ENCODE results near the gene EPB41L4B.

The EPB41L4B gene

DNA sequence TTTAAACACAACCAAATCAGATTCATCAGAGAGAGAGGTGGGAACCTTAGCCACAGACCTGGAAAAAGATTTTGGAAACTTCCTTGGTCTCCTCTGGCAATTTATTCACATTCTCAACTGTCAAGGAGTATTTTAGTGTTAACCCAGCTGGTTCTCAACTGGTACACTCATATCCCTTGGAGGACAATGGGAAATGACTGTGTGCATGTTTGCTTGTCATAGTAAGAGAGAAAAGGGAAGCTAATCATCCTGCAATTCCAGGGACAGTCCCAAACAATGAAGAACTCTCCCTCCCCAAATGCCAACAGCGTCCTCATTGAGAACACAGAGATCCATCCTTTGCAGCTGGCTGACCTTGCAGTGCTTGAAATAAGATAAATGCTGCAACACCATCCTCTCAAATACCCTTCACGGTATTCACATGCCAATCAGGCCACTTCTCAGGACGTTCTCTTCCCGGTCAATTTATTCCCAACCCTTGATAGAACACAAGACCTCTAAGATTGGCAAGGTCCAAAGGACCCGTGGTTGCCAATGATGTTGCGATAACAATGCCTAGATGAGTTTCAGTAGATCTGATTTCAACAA, 75.5 kb downstream of the EPB41L4B start:
- DNase-seq = no peak
- TF ChIP-seq, protein P1, sequence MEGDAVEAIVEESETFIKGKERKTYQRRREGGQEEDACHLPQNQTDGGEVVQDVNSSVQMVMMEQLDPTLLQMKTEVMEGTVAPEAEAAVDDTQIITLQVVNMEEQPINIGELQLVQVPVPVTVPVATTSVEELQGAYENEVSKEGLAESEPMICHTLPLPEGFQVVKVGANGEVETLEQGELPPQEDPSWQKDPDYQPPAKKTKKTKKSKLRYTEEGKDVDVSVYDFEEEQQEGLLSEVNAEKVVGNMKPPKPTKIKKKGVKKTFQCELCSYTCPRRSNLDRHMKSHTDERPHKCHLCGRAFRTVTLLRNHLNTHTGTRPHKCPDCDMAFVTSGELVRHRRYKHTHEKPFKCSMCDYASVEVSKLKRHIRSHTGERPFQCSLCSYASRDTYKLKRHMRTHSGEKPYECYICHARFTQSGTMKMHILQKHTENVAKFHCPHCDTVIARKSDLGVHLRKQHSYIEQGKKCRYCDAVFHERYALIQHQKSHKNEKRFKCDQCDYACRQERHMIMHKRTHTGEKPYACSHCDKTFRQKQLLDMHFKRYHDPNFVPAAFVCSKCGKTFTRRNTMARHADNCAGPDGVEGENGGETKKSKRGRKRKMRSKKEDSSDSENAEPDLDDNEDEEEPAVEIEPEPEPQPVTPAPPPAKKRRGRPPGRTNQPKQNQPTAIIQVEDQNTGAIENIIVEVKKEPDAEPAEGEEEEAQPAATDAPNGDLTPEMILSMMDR (IDR thresholded peaks at IDR 0.05; ENCODE audit: low read depth, low read length) = no peak
- no peaks in the 10 kb centered on the region for H3K27me3 ChIP-seq
- no peaks in the 10 kb centered on the region for H3K4me1 ChIP-seq
- H3K9me3 ChIP-seq = no peaks in the 10 kb centered on the region
- H3K36me3 ChIP-seq = no peaks in the 10 kb centered on the region
- H3K4me3 ChIP-seq (ENCODE audit: low read depth, low read length) = no peak overlapping the region

DNA sequence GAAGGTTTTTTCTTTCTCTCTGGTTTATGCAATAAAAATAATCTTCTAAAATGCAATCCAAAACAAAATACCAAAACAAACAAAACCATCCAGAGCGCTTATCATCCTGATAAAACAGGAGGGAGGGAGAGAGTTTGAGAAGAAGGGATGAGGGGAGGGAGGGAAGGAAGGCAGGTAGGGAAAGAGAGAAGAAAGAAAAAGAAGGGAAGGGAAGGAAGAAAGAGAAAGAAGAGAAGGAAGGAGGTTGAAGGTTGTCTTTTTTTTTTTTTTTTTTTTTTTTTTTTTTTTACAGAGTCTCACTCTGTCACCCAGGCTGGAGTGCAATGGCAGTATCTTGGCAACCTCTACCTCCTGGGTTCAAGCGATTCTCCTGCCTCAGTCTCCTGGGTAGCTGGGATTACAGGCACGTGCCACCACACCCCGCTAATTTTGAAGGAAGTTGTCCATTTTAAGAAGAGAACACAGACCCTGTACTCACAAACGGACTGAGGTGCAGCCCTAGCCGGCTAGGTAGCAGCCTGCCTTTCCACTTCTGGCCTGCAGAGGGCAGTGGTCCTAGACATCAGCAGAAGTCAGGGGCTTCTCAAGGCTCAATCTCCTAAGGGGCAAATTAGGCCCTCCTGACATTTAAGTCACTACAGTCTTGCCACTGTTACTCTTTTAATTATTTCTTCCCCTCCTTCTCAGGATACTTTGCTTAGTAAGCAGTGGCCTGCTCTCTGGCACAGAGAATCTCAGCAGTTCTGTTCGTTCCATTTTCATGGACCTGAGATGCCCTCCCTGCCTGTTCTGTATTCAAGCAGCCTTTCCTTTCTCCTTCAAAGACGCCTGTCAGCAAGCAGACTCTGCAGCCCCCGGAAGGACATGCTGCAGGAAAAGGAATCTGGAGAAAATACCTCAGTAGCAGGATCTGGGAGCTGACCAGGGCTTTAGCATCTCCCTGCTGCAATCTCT, 76.4 kb downstream of the EPB41L4B start:
- DNase-seq = peak; percentile 73
- Histone ChIP-seq H3K9me3 (no peaks in the 10 kb centered on the region), H3K4me3 (ENCODE audit: low read depth, low read length) (no peak overlapping the region), H3K4me1 (no peaks in the 10 kb centered on the region), H3K27me3 (no peaks in the 10 kb centered on the region), H3K36me3 (no peaks in the 10 kb centered on the region)
- TF ChIP-seq, protein P1 (IDR thresholded peaks at IDR 0.05; ENCODE audit: low read depth, low read length) = peak; percentile 93

DNA sequence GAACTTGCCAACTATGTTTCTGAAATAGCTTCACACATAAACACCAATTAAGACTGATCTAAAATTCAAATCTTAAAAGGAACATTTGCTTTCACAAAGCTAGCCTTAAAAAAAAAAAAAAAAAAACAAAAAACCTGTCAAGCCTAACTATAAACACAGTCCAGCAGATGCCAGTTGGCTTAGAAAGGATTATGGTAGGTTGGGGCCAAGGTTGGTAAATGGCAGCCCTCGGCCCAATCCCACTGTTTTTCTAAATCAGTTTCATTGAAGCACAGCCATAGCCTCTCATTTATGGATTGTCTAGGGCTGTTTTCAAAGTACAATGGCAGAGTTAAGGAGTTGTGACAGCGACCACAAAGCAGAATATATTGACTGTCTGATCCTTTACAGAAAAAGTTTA, 78.1 kb downstream of the EPB41L4B start:
- no peak for DNase-seq
- Histone ChIP-seq H3K9me3 (no peaks in the 10 kb centered on the region), H3K36me3 (no peaks in the 10 kb centered on the region), H3K27me3 (no peaks in the 10 kb centered on the region), H3K4me3 (ENCODE audit: low read depth, low read length) (no peak overlapping the region), H3K4me1 (no peaks in the 10 kb centered on the region)
- TF ChIP-seq, protein P1 (IDR thresholded peaks at IDR 0.05; ENCODE audit: low read depth, low read length) = no peak

DNA sequence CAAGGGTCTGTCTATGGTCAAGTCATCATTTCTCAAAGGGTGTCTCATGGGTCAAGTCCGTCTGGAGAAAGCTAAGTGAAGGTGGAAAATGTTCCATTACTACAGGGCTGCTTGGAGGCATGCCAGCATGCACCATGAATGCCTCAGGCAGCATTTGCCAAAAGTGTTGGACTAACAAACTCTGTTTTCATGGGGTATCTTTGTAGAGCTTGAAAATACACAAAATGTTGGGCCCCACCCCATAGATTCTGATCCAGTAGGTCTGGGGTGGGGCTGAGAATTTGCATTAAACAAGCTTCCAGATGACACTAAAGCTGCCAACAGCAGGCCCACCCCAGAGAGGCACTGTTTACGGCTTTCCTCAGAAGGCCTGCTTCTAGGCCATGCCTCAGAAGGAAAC, 78.8 kb downstream of the EPB41L4B start:
- H3K9me3 ChIP-seq = no peaks in the 10 kb centered on the region
- DNase-seq = no peak
- H3K4me1 ChIP-seq = no peaks in the 10 kb centered on the region
- TF ChIP-seq, protein P1 (IDR thresholded peaks at IDR 0.05; ENCODE audit: low read depth, low read length) = no peak
- H3K36me3 ChIP-seq = no peaks in the 10 kb centered on the region
- H3K27me3 ChIP-seq = no peaks in the 10 kb centered on the region
- no peak overlapping the region for H3K4me3 ChIP-seq (ENCODE audit: low read depth, low read length)

DNA sequence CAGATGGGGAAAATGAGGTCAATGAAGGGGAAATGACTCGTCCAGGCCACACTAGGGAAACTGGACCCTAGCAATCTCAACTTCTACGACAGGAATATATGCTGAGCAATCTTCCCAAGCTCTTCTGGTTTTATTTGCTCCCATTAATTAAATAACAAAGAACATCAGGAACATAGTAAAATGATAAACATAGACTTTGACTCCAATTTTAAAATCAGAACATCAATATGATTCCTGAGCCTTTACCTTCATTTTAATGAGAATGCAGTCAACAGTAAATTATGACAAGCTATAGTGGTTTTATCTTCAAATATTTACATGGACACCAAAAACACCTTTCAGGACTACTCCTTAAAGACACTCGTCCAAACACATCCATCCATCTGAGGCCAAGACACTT, 79.7 kb downstream of the EPB41L4B start:
- Histone ChIP-seq H3K27me3 (no peaks in the 10 kb centered on the region), H3K9me3 (no peaks in the 10 kb centered on the region), H3K4me3 (ENCODE audit: low read depth, low read length) (no peak overlapping the region), H3K36me3 (no peaks in the 10 kb centered on the region), H3K4me1 (no peaks in the 10 kb centered on the region)
- TF ChIP-seq, protein P1 (IDR thresholded peaks at IDR 0.05; ENCODE audit: low read depth, low read length) = no peak
- no peak for DNase-seq

DNA sequence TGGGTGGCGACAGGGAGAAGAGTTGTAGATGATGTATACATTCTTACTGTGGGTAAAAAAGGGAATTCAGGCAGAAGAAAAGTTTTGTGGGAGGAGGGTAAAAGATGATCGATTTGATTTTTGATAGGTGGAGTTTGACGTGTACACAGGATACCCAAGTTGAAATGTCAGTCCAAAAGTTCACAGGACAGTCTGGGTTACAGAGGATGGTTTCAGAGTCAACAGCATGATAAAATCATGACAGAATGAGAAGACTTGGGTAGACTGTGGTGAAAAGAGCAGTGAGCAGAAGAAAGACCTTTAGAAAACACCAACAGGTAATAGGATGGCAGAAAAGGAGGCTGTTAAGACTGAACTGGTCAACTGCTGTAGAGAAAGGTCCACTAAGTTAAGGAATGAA, 81.6 kb downstream of the EPB41L4B start:
- no peaks in the 10 kb centered on the region for H3K9me3 ChIP-seq
- DNase-seq = no peak
- H3K4me1 ChIP-seq = no peaks in the 10 kb centered on the region
- H3K36me3 ChIP-seq = no peaks in the 10 kb centered on the region
- H3K4me3 ChIP-seq (ENCODE audit: low read depth, low read length) = no peak overlapping the region
- H3K27me3 ChIP-seq = no peaks in the 10 kb centered on the region
- TF ChIP-seq, protein P1 (IDR thresholded peaks at IDR 0.05; ENCODE audit: low read depth, low read length) = no peak
